SU-DHL-6 (cell line): ENCODE results near the gene BOC.

ENCODE experiments used
- CTCF ChIP-seq: fragments of 200-600 bp; sonication (generic); IDR thresholded peaks from one replicate; pipeline ENCODE4 v1.5.1; 2017; ENCODE audit warnings: antibody characterized with exemption, mild to moderate bottlenecking, low read length, moderate library complexity; ENCODE audit not compliant: insufficient read depth, poor library complexity, severe bottlenecking
- EZH2phosphoT487 ChIP-seq: fragments of 200-600 bp; sonication (generic), shearing (Covaris generic); conservative IDR thresholded peaks from 2 replicates; pipeline ENCODE4 v1.6.1; 2018; ENCODE audit warnings: mild to moderate bottlenecking, antibody characterized with exemption, low read length, moderate library complexity, mixed read lengths

- TF ChIP-seq CTCF, result no peak
- TF ChIP-seq EZH2phosphoT487, result no peak
Observed at GRCh38 chr3:113211330-113212149, at the start of gene BOC.
